Esophagus muscularis mucosa (tissue), 3 donors: Measurements from ENCODE around the gene ELK4.

ENCODE experiments used
- CTCF ChIP-seq, 3 experiments: fragments of 200-600 bp in 2 of 3; fragments of 450-650 bp in 1 of 3; sonication (generic) in 2 of 3; IDR thresholded peaks; one replicate each; pipeline ENCODE4 v1.5.1; 2017 to 2019; ENCODE audit warnings: antibody characterized with exemption in 3 of 3, mild to moderate bottlenecking in 2 of 3, moderate library complexity in 1 of 3
- POLR2A ChIP-seq: fragments of 450-650 bp; IDR thresholded peaks from one replicate; pipeline ENCODE4 v1.6.1; 2017; ENCODE audit warnings: antibody characterized with exemption, moderate library complexity, mild to moderate bottlenecking, low read depth

- TF ChIP-seq CTCF (IDR thresholded peaks at IDR 0.05) (no peak), POLR2A (no peak)
These were observed 43.2 kb downstream of the ELK4 start for GRCh38 chr1:205588636-205589035.
